NCI-H1694 treated with DMSO at 0.1 percent for 48 hours (cell line): ENCODE data around the gene SCIN.
"Not testable (repeated sequence)": the region's sequence is repeated elsewhere in the genome, so short reads cannot be mapped to it uniquely, and the experiment has no call there.

Source experiments
- DNase-seq: peaks from one replicate; lab custom pipeline; 2025; lab: John Stamatoyannopoulos, UW

SCIN gene

GRCh38 chr7:12619461-12620069, 49.0 kb downstream of the SCIN start:
- DNase-seq, result no peak

- DNase-seq, result no peak
Measured at GRCh38 chr7:12620371-12620770, 49.9 kb downstream of the SCIN start.

- no peak for DNase-seq
Measured at GRCh38 chr7:12623223-12623622, 52.7 kb downstream of the SCIN start.

GRCh38 chr7:12623885-12624498, 53.5 kb downstream of the SCIN start:
- peak; percentile 28 for DNase-seq

- DNase-seq, result no peak
Measured at GRCh38 chr7:12625836-12626235, 55.3 kb downstream of the SCIN start.

GRCh38 chr7:12629816-12630512, 59.4 kb downstream of the SCIN start:
- no peak for DNase-seq

DNA sequence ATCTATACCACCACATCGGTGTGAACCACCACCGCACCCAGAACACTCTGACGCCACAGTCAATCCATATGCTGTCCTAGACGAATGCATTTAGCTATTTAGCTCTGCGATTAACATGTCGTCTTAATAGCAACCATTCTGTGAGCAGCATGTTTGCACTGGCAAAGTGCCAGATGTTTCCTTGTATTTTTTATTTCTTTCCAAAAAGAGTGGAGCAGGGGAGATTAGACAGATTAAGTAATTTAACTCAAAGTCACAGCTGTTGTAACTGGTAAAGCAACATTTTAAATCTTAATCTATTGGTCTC, 59.9 kb downstream of the SCIN start:
- peak; percentile 14 for DNase-seq

DNA sequence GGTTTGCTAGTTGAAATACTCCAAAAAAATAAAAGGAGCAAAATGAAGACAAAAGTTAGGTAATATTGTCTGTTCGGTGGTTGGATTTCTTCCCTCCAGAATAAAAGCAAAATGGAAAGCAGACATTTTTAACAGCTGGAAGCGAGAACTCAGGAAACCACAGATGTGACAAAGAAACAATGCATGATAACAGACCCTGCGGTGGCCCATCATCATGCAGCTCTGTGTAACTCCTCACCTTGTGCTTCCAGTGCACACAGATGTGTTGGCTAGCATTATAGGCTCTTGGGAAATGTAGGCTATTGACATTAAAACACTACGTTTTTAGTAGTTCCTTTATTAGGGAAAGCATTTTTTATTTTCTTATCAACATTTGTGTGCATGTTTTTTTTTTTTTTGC, 63.1 kb downstream of the SCIN start:
- DNase-seq, result no peak

DNA sequence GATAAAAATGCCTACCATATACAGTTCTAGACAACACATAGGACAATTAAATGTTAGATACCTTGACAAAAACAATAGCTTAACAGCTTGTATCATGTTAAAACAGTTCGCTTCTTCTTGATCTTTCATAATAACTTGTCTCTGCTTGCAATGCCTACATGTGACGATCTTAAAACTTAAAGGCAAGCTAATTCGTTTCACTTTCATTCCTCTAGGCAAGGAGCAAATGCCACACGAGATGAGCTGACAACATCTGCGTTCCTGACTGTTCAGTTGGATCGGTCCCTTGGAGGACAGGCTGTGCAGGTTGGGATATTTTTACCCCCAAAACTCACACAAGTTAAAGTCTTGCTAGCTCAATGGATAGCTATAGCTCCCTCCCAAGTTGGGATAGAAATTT, 65.3 kb downstream of the SCIN start:
- no peak for DNase-seq

DNA sequence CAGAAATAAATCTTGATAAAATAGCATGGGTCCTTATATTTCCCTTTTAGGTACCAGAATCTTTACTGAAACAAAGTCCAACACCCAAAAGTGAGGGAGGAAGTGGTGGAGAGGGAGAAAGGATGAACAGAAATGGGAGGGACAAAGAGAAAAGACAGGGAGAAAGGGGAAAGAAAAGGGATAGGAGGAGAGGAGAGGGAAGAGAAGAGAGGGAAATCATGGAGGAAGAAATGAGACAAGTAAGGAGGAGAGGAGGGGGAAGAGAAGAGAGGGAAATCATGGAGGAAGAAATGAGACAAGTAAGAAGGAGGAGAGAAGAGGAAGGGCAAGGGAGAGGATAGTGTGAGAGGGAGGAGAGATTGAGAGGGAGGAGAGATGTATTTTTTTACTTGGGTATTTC, 66.8 kb downstream of the SCIN start:
- no peak for DNase-seq

- DNase-seq, result peak; percentile 61
Measured at GRCh38 chr7:12637819-12638592, 67.5 kb downstream of the SCIN start.

DNA sequence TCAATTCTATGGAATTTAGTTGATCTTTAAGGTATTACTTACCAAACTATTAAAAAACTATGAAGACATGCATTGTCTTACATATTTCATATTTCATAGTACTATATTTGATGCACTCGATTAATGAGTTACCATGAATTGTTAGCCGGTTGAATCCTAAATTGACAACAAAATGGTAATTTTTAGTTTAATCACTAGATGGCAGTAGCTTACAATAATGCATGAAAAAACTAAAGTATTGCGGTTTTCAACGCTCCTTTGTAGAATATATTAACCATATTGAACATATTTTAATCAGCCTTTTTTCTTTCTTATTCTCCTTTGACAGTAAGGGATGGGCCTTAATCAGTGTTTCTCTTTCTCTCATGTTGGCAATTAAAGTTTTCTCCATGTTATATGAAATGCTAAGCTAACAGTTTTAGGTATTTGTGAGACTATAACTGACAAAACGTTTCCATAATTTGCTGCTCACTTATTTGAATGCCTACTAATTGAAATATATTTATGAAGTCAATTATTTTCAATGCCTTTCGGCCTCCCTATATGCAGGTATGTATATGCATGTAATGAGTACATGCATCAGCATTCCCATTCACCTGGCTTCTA, 68.4 kb downstream of the SCIN start:
- DNase-seq, result peak; percentile 58

GRCh38 chr7:12640299-12641096, 70.0 kb downstream of the SCIN start:
- DNase-seq, result no peak

GRCh38 chr7:12641196-12641595, 70.7 kb downstream of the SCIN start:
- no peak for DNase-seq

DNA sequence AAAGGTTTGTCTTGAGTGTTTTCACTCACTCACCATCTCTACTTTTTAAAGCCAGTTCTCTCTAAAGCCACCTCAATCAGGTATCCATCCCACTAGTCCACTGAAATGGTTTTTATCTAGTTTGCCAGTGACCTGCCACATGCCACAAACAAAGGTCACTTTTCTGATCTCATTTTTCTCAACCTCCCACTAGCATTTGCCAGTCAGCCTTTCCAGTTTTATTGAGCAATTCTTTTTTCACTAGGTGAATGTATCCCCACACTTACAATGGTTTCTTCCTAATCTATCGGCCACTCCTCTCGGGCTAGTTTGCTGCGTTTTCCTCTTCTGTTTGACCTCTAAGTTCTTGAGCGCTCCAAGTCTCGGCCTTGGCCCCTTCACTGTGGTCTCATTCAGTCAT, 72.0 kb downstream of the SCIN start:
- no peak for DNase-seq

- DNase-seq, result no peak
Measured at GRCh38 chr7:12643001-12643643, 72.6 kb downstream of the SCIN start.

GRCh38 chr7:12643644-12644043, 73.1 kb downstream of the SCIN start:
- DNase-seq, result no peak

- DNase-seq, result not testable (repeated sequence)
Measured at GRCh38 chr7:12645212-12645611, 74.7 kb downstream of the SCIN start.

DNA sequence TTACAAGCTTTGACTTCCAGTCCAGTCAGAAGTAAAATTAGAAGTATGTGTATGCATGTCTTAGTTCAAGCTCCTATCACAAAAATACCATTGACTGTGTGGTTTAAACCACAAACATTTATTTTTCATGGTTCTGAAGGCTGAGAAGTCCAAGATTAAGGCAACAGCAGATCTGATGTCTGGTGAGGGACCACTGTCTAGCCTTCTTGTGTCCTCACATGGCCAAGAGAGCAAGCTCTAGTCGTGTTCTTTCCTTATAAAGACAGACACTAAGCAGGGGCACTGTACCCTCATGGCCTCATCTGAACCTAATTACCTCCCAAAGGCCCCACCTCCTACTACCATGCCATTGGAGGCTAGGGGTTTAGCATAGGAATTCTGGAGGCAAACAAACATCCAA, 75.6 kb downstream of the SCIN start:
- no peak for DNase-seq

- no peak for DNase-seq
Measured at GRCh38 chr7:12647364-12648219, 77.1 kb downstream of the SCIN start.
